Left forelimb (tissue), 1 donor: ENCODE results near the gene NLGN1.
"Not testable (repeated sequence)": the region's sequence is repeated elsewhere in the genome, so short reads cannot be mapped to it uniquely, and the experiment has no call there.

ENCODE experiments used
- DNase-seq: peaks from one replicate; pipeline ENCODE4 v3.0.0-alpha.2; 2018; ENCODE audit warnings: low spot score

The NLGN1 gene

DNA sequence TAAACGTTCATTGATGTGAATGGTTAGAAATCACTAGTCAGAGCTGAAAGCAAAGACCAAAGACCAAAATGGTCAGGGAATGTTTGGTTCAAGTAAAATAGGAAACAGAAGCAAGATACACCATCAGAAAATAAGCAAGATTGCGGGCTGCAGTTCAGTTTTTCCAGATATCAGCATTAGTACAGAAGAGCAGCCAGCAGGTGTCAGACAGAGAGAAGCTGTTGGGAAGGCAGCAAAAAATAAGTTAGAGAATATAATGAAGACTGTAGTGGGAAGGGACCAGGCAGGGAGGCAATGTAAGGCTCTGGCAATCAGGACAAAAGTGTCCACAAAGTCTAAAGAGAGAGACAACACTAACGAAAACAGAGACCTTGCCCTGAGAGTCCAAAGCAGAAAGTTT lies 822.2 kb downstream of the NLGN1 start:
- no peak for DNase-seq

GRCh38 chr3:174220775-174221554 lies 823.4 kb downstream of the NLGN1 start:
- DNase-seq, result no peak

GRCh38 chr3:174223042-174223441 lies 825.5 kb downstream of the NLGN1 start:
- DNase-seq, result no peak

GRCh38 chr3:174223626-174224025 lies 826.1 kb downstream of the NLGN1 start:
- no peak for DNase-seq

DNA sequence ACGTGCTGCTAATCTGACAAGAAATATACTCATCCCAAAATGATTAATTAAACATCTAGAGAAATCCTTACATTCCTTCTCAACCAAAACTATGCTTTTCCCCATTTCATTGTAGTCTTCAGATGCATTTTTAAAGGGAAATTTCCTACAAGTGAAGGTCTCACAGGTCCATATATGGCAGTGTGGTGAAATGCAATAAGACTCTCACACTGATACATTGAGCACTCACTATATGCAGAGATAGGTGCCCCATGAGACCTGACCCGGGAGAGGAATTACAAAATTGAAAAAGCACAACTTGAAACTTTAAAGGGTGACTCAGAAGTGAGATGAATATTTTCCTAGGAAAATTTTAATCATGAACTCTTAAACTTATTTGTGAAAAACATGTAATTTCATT lies 832.4 kb downstream of the NLGN1 start:
- no peak for DNase-seq

DNA sequence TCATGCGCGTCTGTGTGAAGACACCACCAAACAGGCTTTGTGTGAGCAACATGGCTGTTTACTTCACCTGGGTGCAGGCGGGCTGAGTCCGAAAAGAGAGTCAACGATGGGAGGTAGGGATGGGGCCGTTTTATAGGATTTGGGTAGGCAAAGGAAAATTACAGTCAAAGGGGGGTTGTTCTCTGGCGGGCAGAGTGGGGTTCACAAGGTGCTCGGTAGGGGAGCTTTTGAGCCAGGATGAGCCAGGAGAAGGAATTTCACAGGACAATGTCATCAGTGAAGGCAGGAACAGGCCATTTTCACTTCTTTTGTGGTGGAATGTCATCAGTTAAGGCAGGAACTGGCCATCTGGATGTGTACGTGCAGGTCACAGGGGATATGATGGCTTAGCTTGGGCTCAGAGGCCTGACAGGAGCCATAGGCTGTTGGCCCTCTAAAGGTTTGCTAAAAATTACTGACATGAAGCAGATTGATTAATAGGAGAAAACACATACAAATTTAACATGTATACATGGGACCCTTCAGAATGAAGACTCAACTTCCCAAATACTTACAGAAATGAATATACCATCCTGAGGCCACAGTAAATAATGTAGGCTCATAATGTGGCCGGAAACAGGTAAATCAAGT lies 834.6 kb downstream of the NLGN1 start:
- not testable (repeated sequence) for DNase-seq

GRCh38 chr3:174232658-174233429 lies 835.3 kb downstream of the NLGN1 start:
- DNase-seq, result no peak

DNA sequence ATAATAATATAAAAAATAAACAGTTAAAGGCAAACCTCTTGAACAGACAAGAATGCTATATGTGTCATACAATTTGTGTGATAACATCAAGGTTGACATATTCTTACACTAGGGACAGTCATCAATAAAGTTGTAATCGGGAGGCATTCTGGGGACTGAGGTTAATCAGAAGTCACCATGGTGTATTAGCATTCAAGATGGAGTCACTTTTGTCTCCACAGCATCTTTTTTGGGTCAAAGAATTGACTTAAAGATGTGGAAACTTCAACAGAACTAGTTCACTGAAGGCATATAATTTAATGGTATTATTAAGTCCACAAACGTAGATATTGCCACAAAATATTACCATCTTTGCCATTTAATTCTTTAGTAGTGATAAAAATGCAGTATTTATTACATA lies 836.0 kb downstream of the NLGN1 start:
- DNase-seq, result no peak

DNA sequence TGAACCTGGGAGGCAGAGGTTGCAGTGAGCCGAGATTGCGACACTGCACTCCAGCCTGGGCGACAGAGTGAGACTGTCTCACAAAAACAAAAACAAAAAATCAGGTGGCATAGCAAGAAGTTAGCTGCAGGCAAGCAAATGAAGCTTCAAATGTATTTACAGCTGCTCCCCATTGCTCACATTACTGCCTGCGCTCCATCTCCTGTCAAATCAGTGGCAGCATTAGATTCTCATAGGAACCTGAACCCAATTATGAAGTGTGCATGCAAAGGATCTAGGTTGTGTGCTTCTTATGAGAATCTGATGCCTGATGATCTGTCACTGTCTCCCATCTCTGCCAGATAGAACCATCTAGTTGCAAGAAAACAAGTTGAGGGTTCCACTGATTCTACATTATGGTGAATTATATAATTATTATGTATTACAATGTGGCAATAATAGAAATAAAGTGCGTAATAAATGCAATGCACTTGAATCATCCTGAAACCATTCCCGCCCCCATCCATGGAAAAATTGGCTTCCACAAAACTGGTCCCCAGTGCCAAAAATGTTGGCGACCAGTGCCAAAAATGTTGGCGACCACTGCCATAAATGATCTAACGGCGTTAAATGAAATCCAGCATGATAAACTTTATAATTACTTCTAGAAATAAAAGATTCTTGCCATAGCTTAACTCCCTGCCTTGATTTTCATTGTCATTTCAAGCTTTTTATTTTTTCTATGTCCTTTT lies 844.9 kb downstream of the NLGN1 start:
- no peak for DNase-seq

GRCh38 chr3:174243171-174243570 lies 845.6 kb downstream of the NLGN1 start:
- DNase-seq, result no peak

DNA sequence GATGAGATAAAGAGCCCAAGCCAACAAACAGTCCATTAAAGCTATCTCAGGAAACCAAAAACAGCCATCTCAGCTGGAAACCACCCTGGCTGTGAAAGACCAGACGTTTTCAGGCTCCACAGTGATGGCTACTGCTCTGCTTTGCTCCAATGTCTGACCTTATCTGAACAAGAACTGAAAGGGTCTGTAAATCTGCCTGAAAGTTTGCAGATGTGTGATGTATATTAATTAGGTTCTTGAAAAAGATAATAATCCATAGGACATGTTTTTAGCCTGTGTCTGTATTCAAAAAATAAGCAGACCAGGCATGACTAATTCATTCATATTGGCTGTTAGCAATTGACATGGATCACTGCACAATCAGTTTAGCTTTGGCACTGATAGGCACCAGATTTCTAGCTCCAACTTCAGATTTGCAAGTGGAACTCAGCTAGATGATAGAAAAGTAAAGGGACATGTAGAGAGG lies 850.2 kb downstream of the NLGN1 start:
- no peak for DNase-seq

DNA sequence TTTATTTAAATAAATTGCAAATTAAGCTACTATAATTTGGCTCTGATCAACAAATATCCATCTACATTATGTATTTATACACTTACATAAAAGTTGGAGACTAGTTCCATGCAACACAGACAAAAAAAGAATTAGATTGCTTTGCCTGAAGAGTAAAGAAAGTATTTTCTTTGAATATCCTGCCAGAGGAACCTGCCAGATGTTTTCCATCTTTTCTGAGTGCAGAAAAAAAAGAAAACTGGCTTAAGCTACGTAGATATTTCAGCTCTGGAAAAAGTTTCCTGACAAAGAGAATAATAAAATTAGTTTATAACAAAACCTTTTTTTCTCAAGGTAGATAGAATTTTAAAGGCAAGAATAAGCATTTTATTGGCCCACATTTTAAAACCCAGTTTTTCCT lies 854.1 kb downstream of the NLGN1 start:
- DNase-seq, result no peak

- no peak for DNase-seq
Measured at GRCh38 chr3:174253196-174253823, 855.8 kb downstream of the NLGN1 start.

DNA sequence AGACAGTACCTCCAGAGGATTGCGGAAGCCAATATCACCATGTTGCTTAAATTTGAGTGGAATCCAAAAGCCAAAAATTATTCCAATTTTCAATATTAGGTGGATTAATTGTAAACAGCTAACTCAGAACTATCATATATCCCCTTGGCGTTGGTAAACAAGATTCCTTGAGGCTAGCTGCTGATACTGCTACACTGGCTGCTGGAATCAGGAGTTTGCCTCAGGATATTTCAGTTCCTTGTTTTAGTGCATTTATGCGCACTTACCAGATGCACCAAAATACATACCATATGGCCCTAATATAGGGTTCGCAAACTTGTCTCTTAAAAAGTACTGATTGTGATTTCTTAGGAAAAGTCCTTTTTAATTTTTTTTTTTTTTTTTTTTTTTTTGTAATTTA lies 856.4 kb downstream of the NLGN1 start:
- DNase-seq, result no peak

DNA sequence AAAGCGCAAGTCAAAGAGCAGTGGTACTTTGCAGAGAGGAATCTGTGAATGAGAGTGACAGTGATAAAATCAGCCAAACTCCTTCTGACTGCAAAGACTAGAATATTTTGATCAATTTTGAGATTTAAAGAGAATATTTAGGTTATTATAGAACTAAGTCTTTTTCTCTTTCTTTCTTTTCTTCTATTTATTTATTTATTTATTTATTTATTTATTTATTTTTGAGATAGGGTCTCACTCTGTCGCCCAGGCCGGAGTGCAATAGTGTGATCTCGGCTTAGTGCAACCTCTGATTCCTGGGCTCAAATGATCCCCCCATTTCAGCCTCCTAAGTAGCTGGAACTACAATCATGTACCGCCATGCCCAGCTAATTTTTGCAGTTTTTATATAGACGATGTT lies 857.9 kb downstream of the NLGN1 start:
- DNase-seq, result no peak

GRCh38 chr3:174266476-174266875 lies 868.9 kb downstream of the NLGN1 start:
- DNase-seq, result no peak

DNA sequence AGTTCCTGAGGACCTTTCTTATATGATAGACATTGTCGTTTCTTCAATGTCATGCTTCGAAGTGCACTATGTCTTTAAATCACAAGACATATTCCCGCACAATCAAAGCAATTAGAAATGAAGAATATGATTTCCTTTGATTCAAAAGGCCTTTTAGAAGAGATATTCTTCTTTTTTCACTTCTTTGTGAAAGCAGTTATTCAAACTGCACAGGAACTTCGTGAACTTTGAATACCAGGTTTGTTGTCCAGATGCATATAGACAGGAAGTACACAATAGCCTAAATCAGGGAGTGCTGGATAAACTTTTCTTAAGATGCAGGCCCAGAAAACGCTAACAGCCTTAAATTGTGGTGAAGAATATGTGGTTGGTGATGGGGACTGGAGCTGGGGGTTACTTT lies 870.5 kb downstream of the NLGN1 start:
- DNase-seq, result no peak

DNA sequence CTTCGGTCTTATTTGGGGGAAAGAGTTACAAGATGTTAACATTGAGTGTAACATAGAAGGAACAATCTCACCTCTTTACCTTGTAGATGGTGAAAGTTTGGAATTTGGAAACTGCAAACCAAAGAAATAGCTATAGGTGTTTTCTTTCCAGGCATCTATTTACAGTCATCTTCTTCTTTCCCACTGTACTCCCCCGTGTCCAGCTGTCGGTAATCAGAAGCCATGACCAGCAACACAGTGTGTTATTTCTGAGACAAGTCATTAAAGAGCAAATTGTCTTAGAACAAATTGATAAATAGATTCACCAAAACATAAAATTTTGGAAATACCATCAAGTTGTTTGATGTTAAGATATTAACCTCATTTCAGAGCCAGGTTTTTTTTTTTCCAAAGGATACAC lies 871.0 kb downstream of the NLGN1 start:
- no peak for DNase-seq

- no peak for DNase-seq
Measured at GRCh38 chr3:174270841-174271240, 873.3 kb downstream of the NLGN1 start.

GRCh38 chr3:174275336-174275735 lies 877.8 kb downstream of the NLGN1 start:
- DNase-seq, result no peak

DNA sequence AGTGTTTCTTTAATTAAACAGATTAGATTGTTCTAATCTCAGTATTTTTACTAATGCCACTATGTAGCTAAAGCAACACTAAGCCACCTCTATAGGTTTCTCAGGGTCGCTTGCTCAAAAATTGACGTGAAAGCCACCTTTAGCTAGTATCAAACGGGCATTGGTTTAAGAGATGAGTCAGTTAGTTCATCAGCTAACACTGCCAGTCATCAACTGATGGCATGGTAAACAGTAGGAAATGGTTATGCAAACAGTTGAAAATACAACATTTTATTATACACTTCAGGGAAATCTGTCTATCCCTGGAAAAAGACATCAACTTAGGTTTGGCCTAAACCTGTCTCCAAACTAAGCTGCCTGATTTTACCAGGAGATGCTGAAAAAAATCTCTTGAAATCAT lies 879.3 kb downstream of the NLGN1 start:
- DNase-seq, result no peak

DNA sequence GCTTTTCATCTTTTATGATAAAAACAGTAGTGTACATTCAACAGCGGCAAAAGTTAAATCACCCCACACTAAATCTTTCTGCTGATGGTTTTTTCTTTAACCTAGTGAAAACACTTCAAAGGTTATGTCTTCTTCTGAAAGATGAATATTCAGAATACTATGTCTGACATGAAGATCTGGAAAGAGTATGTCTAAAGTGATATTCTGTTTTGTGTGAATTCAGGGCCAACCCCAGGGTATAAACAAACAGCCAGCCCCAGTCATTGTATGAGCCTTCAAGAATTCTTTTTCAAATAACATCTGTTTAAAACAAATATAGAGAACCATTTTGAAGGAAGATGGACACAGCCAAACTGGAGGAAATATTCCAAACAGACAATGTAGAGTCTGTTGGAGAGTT lies 880.5 kb downstream of the NLGN1 start:
- no peak for DNase-seq
